ENCODE results near the gene RIMBP2.

Gene RIMBP2

DNA sequence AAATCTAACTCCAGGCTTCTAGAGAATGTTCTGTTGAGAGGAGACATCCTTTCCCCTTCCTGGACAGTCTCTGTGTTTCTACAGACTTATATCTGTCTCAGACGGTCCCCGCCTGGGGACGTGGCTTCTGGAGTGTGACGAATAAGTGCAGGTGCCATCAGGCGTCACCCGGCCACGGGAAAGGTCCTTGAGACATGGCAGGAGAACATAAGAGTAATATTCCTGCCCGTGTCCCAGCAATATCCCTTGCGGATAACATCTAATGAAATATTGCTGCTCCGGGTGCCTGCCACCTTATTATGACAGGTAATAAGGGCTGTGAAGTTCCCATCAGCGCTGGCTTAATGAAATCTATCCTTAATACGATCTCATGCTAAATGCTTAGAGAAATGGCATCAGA, 238.8 kb downstream of the RIMBP2 start:
- no peak for DNase-seq

GRCh38 chr12:130476451-130477135, 239.5 kb downstream of the RIMBP2 start:
- no peak for DNase-seq

- DNase-seq: no peak
These were observed 241.4 kb downstream of the RIMBP2 start for GRCh38 chr12:130474599-130475269.

DNA sequence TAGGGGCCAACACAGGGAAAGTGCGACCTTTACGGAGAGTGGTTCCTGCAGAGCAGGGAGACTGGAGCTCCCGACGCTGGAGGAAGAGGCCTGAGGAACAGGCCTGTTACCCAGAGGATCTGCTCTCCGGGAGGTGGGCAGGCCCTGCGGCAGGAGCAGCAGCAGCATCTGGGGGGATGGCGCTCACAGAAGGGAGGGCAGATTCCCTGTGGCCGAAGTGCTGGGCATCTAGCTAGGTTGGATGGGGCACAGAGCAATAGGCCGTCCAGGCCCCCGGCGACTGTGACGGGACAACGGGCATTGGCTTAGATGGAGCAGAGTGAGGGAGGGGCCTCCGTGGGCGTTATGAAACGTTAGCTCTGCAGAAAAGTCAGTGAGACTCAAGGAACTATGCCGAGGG, 242.8 kb downstream of the RIMBP2 start:
- DNase-seq: no peak

DNA sequence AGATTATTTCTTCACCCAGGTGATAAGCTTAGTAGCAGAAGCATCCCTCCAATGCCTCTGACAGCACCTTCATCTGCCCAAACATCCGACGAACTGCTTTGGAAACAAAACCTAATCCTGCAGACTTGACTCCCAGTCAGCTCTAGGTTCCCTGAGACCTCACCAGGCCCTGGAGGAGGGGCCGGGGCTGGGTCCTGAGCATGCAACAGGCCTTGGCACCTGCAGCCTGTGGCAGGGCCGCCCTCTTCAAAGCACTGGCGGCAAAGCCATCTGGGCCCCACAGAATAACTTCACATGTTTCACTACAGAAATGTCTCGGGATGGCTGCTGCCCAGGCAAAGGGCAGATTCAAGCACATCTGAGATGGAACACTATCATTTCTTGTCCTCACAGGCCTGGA, 245.1 kb downstream of the RIMBP2 start:
- DNase-seq: no peak

DNA sequence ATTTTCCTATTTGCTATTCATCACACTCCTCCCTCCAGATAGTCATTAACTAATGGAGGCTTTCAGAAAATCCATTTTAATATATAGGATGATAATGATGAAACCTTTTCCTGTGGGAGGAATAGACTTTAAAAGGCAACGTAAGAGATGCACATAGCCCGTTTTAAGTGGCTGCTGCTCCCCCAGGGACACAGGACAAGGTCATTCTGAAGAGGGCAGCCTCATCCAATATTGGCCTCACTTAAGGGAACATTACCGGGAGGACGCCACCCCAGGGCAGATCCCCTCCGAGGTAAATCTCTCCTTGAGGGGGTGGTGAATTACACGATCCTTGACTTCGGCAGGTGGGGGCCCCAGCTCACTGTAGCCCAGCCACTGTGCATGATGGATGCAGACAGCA, 246.5 kb downstream of the RIMBP2 start:
- DNase-seq: no peak

DNA sequence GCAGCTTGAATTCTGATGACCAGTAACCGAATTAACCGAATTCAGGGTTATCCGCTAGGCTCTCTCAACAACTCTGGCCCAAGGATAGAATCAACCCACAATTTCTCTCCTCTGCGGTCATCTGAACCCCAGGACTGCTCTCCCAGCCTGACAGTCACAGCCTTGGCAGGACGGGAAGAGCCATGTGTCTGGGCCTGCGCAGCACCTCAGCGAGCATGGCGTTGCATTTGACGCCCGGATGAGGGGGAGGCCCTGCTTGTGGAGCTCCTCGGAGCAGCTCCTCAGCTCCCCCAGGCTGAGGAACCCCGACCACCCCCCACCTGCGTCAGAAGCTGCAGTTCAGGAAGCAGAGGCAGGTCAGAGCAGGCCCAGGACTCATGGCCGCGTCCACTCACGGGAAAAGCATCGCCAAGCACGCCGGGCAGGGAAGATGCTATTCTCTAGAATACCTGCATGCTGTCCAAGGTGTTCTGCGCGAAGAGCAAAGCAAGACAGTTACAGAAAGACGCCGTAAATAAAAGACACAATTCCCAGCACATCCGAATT, 247.3 kb downstream of the RIMBP2 start:
- no peak for DNase-seq

DNA sequence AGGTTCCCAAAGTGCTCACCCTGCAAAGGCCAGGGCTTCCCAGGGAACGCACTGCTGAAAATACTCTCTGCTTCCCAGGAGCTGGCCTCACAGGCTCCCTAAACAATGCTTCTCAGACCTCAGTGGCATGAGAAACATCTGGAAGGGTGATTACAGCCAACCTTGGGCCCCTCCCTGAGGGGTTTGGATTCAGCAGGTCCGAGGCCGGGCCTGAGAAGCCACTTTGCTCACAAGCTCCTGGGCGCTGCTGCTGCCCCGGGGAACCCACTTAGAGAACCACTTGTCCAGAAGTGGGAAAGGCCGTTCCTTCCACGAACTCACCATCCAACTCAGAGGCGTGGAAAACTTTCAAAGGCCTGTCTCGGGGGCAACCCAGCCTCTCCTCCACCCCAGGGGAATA, 247.9 kb downstream of the RIMBP2 start:
- DNase-seq: no peak

DNA sequence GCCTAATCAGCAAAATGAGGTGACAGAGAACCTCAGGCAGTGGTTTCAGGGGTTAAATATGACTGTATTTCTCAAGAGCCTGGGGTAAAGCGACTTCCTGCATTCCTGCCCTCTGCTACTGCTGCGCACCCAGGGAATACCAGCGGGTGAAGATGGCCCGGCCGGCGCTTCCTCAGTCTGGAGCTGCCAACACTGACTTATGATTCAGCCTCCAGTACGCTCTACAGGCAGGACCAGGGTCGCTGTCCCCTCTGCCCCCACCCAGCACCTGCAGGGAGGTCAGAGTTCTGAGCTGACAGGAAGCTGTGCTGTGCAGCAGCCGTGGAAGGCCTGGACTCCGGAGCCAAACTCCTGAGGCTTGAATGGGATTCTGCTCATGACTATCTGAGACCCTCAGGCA, 250.5 kb downstream of the RIMBP2 start:
- DNase-seq: no peak

DNA sequence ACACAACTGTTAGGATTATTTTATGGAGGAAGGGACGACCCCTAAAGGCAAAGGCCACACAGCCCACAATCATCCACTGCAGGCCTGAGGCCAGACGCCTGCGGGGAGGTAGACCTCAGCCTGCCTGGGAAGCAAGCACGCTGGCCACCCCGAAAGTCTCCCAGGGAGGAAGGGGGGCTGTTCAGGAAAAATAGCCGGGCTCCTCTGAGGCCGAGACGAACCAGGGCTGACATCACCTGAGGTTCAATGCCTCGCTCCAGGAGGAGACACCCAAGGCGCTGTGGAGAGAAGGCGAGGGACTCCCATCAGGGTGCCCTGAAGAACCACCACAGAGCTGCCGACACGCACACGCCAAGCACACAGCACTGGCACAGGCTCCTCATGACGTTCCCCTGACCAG, 251.1 kb downstream of the RIMBP2 start:
- no peak for DNase-seq

DNA sequence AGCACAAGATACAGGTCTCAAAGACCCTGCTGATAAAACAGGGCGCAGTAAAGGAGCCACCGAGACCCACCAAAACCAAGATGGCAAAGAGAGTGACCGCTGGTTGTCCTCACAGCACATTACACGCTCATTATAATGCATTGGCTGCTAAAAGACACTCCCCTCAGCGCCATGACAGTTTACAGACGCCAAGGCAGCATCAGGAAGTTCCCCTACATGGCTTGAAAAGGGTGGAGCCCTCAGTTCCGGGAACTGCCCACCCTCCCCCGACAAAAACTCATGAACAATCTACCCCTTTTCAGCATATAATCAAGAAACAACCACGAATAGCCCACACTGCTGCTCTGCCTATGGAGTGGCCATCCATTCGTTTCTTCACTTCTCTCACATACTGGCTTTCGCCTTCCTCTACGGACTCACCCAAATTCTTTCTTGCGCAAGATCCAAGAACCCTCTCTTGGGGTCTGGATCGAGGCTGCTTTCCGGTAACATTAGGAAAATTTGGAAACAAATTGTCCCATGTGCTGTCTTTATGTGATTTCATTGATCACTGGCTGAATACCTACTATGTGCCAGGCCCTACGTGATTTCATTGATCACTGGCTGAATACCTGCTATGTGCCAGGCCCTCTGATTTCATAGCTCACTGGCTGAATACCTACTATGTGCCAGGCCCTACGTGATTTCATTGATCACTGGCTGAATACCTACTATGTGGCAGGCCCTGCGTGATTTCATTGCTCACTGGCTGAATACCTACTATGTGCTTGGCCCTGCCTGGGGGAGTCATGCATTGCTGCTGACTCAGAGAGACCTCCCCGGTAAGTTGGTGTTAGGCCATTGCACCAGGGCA, 252.1 kb downstream of the RIMBP2 start:
- DNase-seq: no peak

- no peak for DNase-seq
These were observed 252.8 kb downstream of the RIMBP2 start for GRCh38 chr12:130463275-130463658.

DNA sequence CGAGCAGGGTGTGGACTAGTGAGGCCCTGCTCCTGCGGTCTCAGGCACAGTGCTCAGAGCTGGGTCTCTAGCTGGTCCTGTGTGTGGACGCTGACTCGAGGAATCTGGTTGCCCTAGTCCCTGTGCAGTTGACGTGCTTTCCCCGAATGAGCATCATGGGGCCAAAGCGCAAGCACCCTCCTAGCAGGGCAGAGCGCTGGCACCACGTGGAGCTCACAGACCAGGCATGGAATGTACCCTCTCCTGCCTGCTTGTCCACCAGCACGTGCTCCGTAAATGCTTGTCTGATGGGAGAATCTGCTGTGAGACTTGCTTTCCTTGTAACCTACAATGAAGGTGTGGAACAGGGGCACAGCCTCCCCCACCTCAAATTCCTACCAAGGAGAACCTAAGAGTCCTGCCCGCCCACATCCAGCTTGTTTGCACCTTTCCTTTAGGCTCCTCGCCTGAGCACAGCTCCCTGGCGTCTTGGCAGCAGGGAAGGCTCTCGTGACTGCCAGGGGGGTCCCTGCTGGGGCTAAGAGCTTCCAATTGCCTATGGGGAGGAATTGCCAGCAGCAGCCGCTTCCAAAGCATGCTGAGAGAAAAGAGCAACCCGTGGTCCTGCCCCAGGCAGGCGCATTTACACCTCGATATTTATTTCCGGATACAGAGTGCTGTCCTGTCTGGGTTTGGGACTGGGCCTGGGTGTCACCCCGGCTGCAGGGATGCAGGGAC, 253.4 kb downstream of the RIMBP2 start:
- DNase-seq: no peak

DNA sequence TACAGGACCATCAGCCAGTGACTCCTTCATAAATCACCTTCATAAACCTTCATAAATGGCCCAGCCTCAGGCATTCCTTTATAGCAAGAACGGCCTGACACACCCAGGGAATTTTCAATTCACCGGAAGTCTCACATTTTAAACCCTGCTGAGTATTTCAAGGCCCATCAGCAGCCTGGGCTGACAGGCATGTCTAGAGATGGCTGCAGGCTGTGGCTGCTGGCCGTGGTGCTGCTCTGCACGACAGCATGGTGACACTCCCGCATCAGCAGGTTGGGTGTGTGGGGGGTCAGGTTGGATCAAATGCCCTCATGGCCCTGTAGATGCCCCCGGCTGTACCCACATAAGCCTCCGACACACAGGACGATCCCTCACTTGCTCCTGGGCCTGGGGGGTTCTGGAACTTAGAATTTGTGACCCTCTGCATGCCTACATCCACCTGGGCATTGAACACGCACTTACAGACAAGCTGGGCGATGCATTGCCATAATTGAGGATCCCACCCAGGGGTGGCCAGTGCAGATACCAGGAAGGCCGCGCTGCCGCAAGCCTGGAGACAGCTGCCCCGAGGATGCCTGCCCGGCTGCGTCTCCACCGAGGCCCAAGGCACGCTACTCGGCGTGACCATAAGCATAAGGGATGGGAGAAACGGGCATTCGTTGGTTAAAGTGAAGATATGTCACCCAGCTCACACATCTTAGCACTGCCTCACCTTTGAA, 254.1 kb downstream of the RIMBP2 start:
- DNase-seq: no peak

- no peak for DNase-seq
These were observed 254.7 kb downstream of the RIMBP2 start for GRCh38 chr12:130461447-130461815.

DNA sequence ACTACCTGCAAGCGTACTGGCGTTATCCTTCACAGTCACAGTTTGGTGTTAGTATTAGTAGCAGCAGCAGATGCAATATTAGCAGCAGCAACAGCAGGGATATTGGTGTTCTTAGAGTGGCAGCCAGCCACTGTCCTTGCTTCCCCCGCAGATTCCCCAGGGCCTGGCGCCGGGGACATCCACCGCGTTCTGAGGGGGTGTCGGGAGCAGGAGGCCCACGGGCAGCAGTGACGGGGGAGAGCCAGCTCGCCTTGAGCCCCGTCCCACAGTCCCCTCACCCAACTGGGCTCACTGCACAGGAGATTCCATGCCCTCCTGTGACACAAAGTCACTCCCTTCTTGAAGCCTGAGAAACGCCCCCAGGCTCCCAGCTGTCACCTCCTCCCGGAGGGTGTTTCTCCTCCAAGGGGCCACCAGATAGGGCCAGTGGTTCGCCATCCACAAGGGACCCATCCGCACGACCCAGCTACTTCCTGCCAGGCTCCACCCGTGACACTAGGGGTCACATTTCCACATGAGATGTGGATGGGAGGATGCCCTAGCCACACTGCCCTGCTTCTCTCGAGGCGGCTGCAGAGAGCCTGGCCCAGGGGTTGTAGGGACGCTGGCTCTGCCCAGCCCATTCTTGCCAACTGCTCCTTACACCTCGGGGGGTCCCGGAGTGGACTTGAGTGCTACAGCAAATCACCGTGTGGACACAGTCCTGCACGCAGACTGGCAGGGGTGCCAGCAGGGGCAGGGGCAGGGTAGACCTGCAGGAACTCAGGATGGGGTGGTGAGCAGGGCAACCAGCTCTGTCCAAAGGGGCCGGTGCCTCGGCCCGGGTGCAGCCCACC, 255.3 kb downstream of the RIMBP2 start:
- no peak for DNase-seq

- no peak for DNase-seq
These were observed 256.2 kb downstream of the RIMBP2 start for GRCh38 chr12:130459916-130460315.

DNA sequence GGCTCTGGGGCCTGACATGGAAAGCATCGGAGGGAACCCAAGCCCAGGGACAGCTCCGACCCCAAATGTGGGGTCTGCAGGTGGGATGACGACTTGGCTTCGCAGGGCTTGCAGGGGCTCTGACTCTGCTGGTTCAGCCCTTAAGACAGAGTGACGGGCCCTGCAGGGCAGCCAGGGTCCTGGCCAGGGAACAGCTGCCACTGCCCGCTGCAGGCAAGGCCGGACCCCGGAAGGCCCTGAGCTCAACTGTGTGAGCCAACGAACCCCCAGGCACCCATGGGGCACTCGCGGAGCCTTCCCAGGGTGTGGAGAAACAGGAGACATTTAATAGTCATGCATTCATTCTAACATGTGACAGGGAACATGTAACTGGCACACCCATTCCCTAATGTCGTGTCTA, 257.8 kb downstream of the RIMBP2 start:
- no peak for DNase-seq

DNA sequence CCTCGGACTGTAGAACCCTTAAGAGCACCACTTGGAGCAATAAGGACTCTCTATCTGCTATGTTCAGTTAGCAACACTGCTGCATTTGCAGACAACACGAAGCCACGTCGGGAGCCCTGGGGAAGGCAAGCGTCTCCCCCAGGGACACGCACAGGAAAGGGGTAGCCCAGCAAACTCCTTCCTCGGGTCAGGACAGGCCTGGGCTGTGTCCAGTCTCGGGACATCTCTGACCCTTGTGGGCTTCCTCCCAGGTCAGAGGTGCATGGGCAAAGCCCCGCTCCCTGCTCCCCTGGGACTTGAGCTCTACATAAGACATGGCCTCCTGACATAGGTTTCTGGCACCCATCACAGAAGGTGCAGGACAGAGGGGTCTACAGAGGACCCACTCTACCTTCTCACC, 258.9 kb downstream of the RIMBP2 start:
- DNase-seq: no peak

DNA sequence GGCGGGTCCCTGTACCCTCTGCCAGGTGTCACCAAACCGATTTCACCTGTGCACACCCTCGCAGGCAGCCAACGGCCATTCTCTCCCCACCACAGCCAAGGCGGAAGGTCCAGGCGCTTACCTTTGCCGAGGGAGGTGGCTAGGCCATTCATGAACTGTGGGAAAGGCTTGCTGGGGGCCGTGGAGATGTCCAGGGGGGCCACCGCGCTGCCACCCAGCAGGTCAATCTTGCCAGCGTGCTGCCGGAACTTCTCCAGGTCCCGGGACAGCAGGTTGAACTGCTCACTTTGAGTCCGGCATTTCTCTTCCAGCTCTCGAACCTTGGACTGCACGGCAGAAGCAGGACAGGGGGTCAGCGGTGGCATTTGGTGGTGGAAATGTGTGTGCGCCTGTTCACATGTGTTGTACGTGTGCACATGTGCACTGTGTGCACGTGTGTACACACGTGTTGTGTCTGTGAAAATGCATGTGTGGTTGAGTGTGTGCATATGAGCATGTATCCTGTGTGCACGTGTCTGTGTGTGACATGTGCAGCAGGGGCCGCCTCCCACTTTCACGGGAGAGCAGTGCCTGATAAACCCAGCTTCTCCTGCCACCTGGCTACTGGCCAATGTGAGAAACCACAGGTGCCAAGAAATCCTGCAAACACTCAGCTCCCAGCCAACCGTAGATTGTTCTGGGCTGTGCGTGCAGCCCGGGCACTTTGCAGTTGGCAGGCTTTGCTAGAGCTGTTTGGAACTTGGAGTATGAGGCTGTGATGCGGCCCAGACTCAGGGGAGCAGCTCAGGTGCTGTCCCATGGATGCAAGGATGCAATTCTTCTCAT, 259.5 kb downstream of the RIMBP2 start:
- no peak for DNase-seq

DNA sequence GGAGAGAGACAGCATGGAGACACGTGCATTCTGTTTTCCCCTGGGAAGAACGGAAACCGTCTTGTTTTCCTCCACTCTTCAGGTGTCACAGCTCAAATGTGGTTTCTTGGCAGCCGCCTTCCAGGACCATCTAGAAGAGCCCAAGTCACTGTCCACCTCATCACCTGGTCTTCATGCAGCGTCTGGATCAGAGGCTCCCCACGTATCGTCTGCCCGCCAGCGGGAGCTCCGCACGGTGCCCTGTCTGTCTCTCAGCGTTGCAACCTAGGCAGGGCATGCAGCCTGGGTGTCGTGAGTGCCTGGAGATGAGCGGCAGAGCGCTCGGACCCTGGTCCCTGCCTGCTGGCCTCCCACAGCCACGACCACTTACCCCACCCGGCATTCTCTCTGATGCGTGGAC, 260.9 kb downstream of the RIMBP2 start:
- no peak for DNase-seq
